Right renal cortex interstitium (tissue), 3 donors: Measurements from ENCODE around the gene ARHGAP11A. TPM values are rescaled to one million over a fixed set of nuclear protein-coding genes. Genes with fewer than 3 reads are reported as not detected.
A peak's percentile ranks its signal among the peaks of the same experiment; 100 is the strongest.
"Not testable (repeated sequence)": the region's sequence is repeated elsewhere in the genome, so short reads cannot be mapped to it uniquely, and the experiment has no call there.

Experiments
- DNase-seq, 3 donors: peaks; one replicate each; pipeline ENCODE4 v3.0.0-alpha.2; 2013; ENCODE audit warnings: low read depth in 3 of 3, low spot score in 2 of 3
- polyA plus RNA-seq, 3 donors: library from polyadenylated mRNA; unstranded; fragments of 120-200 nt; gene quantifications; one replicate each; pipeline ENCODE4 v1.2.1, GENCODE V29; 2013; ENCODE audit not compliant: insufficient read length in 3 of 3

ARHGAP11A gene
- polyA plus RNA-seq = 10 to 100 TPM; 29.2 to 34.7 (median 33.2) TPM

GRCh38 chr15:32615051-32615870, at the start of gene ARHGAP11A:
Gene ARHGAP11A (plus strand): TSS chr15:32615504. CDS start chr15:32616212, 708 bp downstream.
- peak; percentile 79 to 93 (median 91) for DNase-seq

GRCh38 chr15:32568988-32569387, 46.3 kb upstream of the ARHGAP11A start:
- DNase-seq = not testable (repeated sequence)

GRCh38 chr15:32578482-32578881, 36.8 kb upstream of the ARHGAP11A start:
- DNase-seq = not testable (repeated sequence)

- DNase-seq = not testable (repeated sequence)
Observed at GRCh38 chr15:32585844-32586243, 29.5 kb upstream of the ARHGAP11A start.

GRCh38 chr15:32593151-32593550, 22.2 kb upstream of the ARHGAP11A start, which contains the start of gene GOLGA8N:
Gene GOLGA8N (plus strand): TSS chr15:32593456.
- not testable (repeated sequence) for DNase-seq

GRCh38 chr15:32609518-32609917, 5.8 kb upstream of the ARHGAP11A start:
- DNase-seq = not testable (repeated sequence)

- not testable (repeated sequence) for DNase-seq
Observed at GRCh38 chr15:32610719-32611118, 4.6 kb upstream of the ARHGAP11A start.

- DNase-seq = not testable (repeated sequence)
Observed at GRCh38 chr15:32614712-32615050, 623 bp upstream of the ARHGAP11A start.

- DNase-seq = peak in 1 of 3 donors; percentile 8
Observed at GRCh38 chr15:32615871-32616426, 645 bp downstream of the ARHGAP11A start.

- no peak for DNase-seq
Observed at GRCh38 chr15:32636410-32636809, 21.1 kb downstream of the ARHGAP11A start.

- no peak for DNase-seq
Observed at GRCh38 chr15:32636908-32637567, 21.7 kb downstream of the ARHGAP11A start.

GRCh38 chr15:32637704-32638103, 22.4 kb downstream of the ARHGAP11A start:
- no peak for DNase-seq

- peak in 2 of 3 donors; percentile 36 to 58 for DNase-seq
Observed at GRCh38 chr15:32641517-32642059, 26.3 kb downstream of the ARHGAP11A start, which contains the start of gene SCG5. Gene SCG5 (plus strand): TSS chr15:32641710. CDS start chr15:32643593, 1,883 bp downstream.

- DNase-seq = no peak
Observed at GRCh38 chr15:32642667-32643435, 27.5 kb downstream of the ARHGAP11A start.

GRCh38 chr15:32643907-32644445, 28.7 kb downstream of the ARHGAP11A start:
- DNase-seq = no peak

- no peak for DNase-seq
Observed at GRCh38 chr15:32646291-32646690, 31.0 kb downstream of the ARHGAP11A start.

GRCh38 chr15:32649342-32649741, 34.0 kb downstream of the ARHGAP11A start:
- no peak for DNase-seq

GRCh38 chr15:32651229-32651837, 36.0 kb downstream of the ARHGAP11A start:
- DNase-seq = no peak

- DNase-seq = no peak
Observed at GRCh38 chr15:32652178-32652577, 36.9 kb downstream of the ARHGAP11A start.

- DNase-seq = no peak
Observed at GRCh38 chr15:32656091-32656490, 40.8 kb downstream of the ARHGAP11A start.
